SK-N-MC (cell line): ENCODE measurements around the gene SHC4.
A peak's percentile ranks its signal among the peaks of the same experiment; 100 is the strongest.

Experiments
- EZH2 ChIP-seq: fragments of 200-600 bp; sonication (generic); IDR thresholded peaks from one replicate; pipeline ENCODE4 v1.6.1; 2017; ENCODE audit warnings: antibody characterized with exemption
- POLR2AphosphoS5 ChIP-seq: IDR thresholded peaks from 2 replicates; pipeline ENCODE4 v1.6.1; 2012; ENCODE audit warnings: mild to moderate bottlenecking, low read depth, low read length, borderline replicate concordance

- TF ChIP-seq POLR2AphosphoS5 (peak; percentile 95), EZH2 (no peak)
Measured at GRCh38 chr15:48877630-48878595, 85.8 kb downstream of the SHC4 start, which contains the start of gene EID1.
